MM.1S (cell line): Measurements from ENCODE around the gene CERS5.

Source experiments
- DNase-seq: peaks from one replicate; pipeline ENCODE4 v3.0.0-alpha.2; 2015
- H2AFZ ChIP-seq: fragments of 300-600 bp; sonication (generic); 2 replicates; pipeline ENCODE4 v1.6.0; 2016; ENCODE audit warnings: antibody characterized with exemption, low read length
- H3F3A ChIP-seq: fragments of 300-600 bp; sonication (generic); 2 replicates; pipeline ENCODE4 v1.6.1; 2016; ENCODE audit warnings: mild to moderate bottlenecking, antibody characterized with exemption, low read length, moderate library complexity, mixed read lengths; ENCODE audit not compliant: insufficient read depth
- H3K27ac ChIP-seq: fragments of 300-600 bp; sonication (generic); 2 replicates; pipeline ENCODE4 v1.5.1; 2016; ENCODE audit warnings: mild to moderate bottlenecking, low read length
- H3K27me3 ChIP-seq: fragments of 300-600 bp; sonication (generic); replicated peaks from 2 replicates; pipeline ENCODE4 v1.6.0; 2016; ENCODE audit warnings: low read length; ENCODE audit not compliant: insufficient read depth
- H3K36me3 ChIP-seq: fragments of 300-600 bp; sonication (generic); replicated peaks from 2 replicates; pipeline ENCODE4 v1.6.1; 2016; ENCODE audit warnings: mild to moderate bottlenecking, low read length, mixed read lengths; ENCODE audit not compliant: insufficient read depth
- H3K4me1 ChIP-seq: fragments of 300-600 bp; sonication (generic); 2 replicates; pipeline ENCODE4 v1.6.1; 2016; ENCODE audit warnings: low read length, mixed read lengths
- H3K4me2 ChIP-seq: fragments of 300-600 bp; sonication (generic); 2 replicates; pipeline ENCODE4 v1.6.0; 2016; ENCODE audit warnings: low read depth, low read length
- H3K4me3 ChIP-seq: fragments of 300-600 bp; sonication (generic); 2 replicates; pipeline ENCODE4 v1.5.1; 2016; ENCODE audit warnings: low read length, mixed read lengths
- H3K79me2 ChIP-seq: fragments of 300-600 bp; sonication (generic); 2 replicates; pipeline ENCODE4 v1.6.1; 2016; ENCODE audit warnings: mixed run types, low read length, mixed read lengths
- H3K9ac ChIP-seq: fragments of 300-600 bp; sonication (generic); 2 replicates; pipeline ENCODE4 v1.6.1; 2016; ENCODE audit warnings: low read length, mixed read lengths
- H3K9me2 ChIP-seq: fragments of 300-600 bp; sonication (generic); replicated peaks from 2 replicates; pipeline ENCODE4 v1.6.1; 2016; ENCODE audit warnings: mild to moderate bottlenecking, low read length, mixed read lengths; ENCODE audit not compliant: insufficient read depth
- H3K9me3 ChIP-seq: fragments of 300-600 bp; sonication (generic); replicated peaks from 2 replicates; pipeline ENCODE4 v1.6.1; 2016; ENCODE audit warnings: mild to moderate bottlenecking, low read length, mixed read lengths; ENCODE audit not compliant: insufficient read depth
- H4K20me1 ChIP-seq: fragments of 300-600 bp; sonication (generic); 2 replicates; pipeline ENCODE4 v1.6.1; 2016; ENCODE audit warnings: mild to moderate bottlenecking, low read length, moderate library complexity, mixed read lengths; ENCODE audit not compliant: insufficient read depth
- EZH2 ChIP-seq: fragments of 300-600 bp; sonication (generic); optimal IDR thresholded peaks from 2 replicates; pipeline ENCODE3; 2017; ENCODE audit warnings: low read depth, mild to moderate bottlenecking, antibody characterized with exemption, low read length, mixed read lengths
- EZH2phosphoT487 ChIP-seq: fragments of 300-600 bp; sonication (generic); IDR thresholded peaks from 2 replicates; pipeline ENCODE4 v1.6.1; 2018; ENCODE audit warnings: antibody characterized with exemption, low read length
- TF ChIP-seq, protein P1 (sequence below): fragments of 300-600 bp; sonication (generic); IDR thresholded peaks from 2 replicates; pipeline ENCODE4 v1.5.1; 2016; ENCODE audit warnings: antibody characterized with exemption, low read length, mixed read lengths

The CERS5 gene

DNA sequence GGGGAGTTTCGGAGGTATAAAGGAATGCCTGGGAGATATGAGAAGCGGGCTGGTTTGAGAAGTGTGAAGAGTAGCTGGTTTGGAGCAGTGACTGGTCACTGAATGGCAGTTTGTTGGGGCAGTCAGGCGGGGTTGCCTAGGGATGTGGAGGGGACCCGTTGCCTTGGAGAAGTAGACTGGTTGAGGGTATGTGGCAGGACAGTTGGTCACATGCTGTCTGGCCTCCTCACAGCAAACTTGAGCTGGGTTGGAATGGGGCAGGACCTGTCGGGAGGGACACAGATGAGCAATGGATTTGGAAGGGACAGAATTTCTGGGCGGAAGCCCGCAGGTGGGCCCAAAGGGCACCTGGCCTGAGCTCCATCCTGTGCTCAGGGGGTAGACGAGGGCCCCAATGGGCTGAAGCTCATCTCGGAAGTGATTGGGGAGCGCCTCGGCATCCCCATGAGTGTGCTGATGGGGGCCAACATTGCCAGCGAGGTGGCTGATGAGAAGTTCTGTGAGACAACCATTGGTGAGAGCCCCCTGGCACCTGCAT, 61.2 kb downstream of the CERS5 start:
- H3F3A ChIP-seq = peaks cover 21% of the 10 kb centered on the region
- H3K36me3 ChIP-seq = no peaks in the 10 kb centered on the region
- H3K9ac ChIP-seq = no peak overlapping the region
- H3K4me1 ChIP-seq = peaks cover 27% of the 10 kb centered on the region
- H3K9me2 ChIP-seq = no peaks in the 10 kb centered on the region
- no peaks in the 10 kb centered on the region for H3K79me2 ChIP-seq
- no peaks in the 10 kb centered on the region for H4K20me1 ChIP-seq
- no peak for DNase-seq
- no peak for TF ChIP-seq EZH2phosphoT487
- H3K9me3 ChIP-seq = no peaks in the 10 kb centered on the region
- H3K4me2 ChIP-seq = no peak overlapping the region
- no peak overlapping the region for H2AFZ ChIP-seq
- H3K4me3 ChIP-seq = no peak overlapping the region
- no peaks in the 10 kb centered on the region for H3K27me3 ChIP-seq
- H3K27ac ChIP-seq = no peak overlapping the region

DNA sequence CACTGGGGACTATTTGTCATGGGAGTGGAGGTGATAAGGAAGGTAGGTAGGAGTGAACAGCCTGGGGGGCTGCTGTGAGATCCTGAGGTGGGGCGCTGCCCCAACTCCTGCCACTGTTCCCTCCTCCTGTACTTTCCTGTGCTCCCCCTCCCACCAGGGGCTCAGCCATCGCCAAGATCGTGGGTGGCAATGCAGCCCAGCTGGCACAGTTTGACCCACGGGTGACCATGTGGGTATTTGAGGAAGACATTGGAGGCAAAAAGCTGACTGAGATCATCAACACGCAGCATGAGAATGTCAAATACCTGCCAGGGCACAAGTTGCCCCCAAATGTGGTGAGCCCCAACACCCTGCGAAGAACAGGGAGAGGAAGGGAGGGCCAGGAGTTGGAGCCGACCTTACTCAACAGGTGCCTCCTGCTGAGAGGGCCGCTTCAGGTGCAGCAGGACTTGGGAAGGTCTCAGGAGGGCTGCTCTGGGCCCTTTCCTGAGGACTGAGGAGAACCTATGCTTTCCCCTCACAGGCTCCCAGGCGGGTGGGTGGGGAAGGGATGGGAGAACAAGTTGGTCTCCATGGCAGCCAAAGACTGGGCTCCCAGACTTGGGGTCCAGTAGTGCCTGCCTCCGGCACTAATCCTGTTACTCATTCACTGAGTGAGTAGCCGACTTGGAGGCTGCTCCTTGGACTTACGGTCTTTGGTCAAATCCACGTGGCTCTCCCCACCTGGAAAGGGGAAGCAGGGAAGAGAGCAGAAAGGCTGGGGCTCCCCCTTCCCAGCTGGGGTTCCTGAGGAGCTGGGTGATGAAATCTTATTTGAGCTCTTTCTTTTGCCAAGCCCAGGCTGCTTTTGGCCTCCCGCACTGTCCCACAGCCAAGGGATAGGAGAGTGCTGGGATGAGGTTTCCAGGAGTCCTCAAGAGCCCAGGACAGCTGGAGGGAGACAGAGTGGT, 62.5 kb downstream of the CERS5 start:
- no peaks in the 10 kb centered on the region for H4K20me1 ChIP-seq
- H3F3A ChIP-seq = peaks cover 12% of the 10 kb centered on the region
- H3K4me1 ChIP-seq = peaks cover 15% of the 10 kb centered on the region
- H3K4me2 ChIP-seq = no peak overlapping the region
- TF ChIP-seq EZH2 (no peak), EZH2phosphoT487 (no peak)
- TF ChIP-seq, protein P1, sequence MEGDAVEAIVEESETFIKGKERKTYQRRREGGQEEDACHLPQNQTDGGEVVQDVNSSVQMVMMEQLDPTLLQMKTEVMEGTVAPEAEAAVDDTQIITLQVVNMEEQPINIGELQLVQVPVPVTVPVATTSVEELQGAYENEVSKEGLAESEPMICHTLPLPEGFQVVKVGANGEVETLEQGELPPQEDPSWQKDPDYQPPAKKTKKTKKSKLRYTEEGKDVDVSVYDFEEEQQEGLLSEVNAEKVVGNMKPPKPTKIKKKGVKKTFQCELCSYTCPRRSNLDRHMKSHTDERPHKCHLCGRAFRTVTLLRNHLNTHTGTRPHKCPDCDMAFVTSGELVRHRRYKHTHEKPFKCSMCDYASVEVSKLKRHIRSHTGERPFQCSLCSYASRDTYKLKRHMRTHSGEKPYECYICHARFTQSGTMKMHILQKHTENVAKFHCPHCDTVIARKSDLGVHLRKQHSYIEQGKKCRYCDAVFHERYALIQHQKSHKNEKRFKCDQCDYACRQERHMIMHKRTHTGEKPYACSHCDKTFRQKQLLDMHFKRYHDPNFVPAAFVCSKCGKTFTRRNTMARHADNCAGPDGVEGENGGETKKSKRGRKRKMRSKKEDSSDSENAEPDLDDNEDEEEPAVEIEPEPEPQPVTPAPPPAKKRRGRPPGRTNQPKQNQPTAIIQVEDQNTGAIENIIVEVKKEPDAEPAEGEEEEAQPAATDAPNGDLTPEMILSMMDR = no peak
- no peaks in the 10 kb centered on the region for H3K27me3 ChIP-seq
- H3K9ac ChIP-seq = no peak overlapping the region
- no peaks in the 10 kb centered on the region for H3K9me2 ChIP-seq
- no peak overlapping the region for H3K27ac ChIP-seq
- H3K79me2 ChIP-seq = no peaks in the 10 kb centered on the region
- H3K9me3 ChIP-seq = no peaks in the 10 kb centered on the region
- H2AFZ ChIP-seq = no peak overlapping the region
- no peak for DNase-seq
- H3K36me3 ChIP-seq = no peaks in the 10 kb centered on the region
- no peak overlapping the region for H3K4me3 ChIP-seq

DNA sequence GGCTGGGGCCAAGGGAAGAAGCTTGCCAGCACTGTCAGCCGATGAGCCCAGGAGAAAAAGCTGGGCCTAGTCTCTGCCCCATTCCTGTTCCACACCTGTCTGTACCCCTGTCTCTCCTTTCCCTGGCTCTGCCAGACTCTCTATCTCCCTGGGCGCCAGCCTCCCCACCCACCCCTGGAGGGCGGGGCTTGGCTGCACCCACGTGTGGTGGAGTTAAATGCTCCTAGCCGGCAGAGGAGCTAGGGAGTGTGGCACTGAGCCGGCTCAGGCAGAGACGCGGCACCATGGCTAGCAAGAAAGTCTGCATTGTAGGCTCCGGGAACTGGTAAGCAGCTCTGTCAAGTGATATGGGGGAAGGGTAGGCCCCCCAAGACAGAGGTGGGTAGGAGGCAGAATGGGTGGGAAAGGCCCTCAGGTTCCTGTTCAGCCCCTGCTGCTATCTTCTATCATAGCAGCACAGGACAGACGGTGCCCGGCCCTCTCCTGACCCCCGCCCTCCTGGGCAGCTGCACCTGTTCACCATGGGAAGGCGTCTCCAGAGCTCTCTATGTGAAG, 63.3 kb downstream of the CERS5 start, which contains the start of gene GPD1:
Gene GPD1, plus strand, starts transcription at position 242 of the 555 bp plus-strand sequence. Its CDS starts 43 bp downstream, at position 285.
- no peak within 1 kb of the TSS for H3K4me2 ChIP-seq
- peaks cover 8% of the 10 kb centered on the region; the same call in 1 of the 2 replicates for H3K4me1 ChIP-seq
- H3K36me3 ChIP-seq = peaks cover 6% of the 10 kb centered on the region; the same call in 1 of the 2 replicates
- H3K9ac ChIP-seq = no peak within 1 kb of the TSS
- no peak within 1 kb of the TSS for H3K27ac ChIP-seq
- H3K9me2 ChIP-seq = no peaks in the 10 kb centered on the region
- H4K20me1 ChIP-seq = no peaks in the 10 kb centered on the region
- H3K27me3 ChIP-seq = no peaks in the 10 kb centered on the region
- DNase-seq = no peak
- no peaks in the 10 kb centered on the region for H3K9me3 ChIP-seq
- no peak within 1 kb of the TSS for H3K4me3 ChIP-seq
- TF ChIP-seq, protein P1 = no peak
- TF ChIP-seq EZH2phosphoT487 = no peak
- no peaks in the 10 kb centered on the region for H3K79me2 ChIP-seq
- no peak within 1 kb of the TSS for H2AFZ ChIP-seq
- peaks cover 4% of the 10 kb centered on the region; the same call in 1 of the 2 replicates for H3F3A ChIP-seq
